GM21825 (cell line): ENCODE data around the gene DTHD1.

Experiments
- ATAC-seq: cut with Tn5 transposase; IDR thresholded peaks from one replicate; pipeline ENCODE4 v1.9.1; 2021; ENCODE audit warnings: mild to moderate bottlenecking, moderate library complexity; ENCODE audit not compliant: unreplicated experiment

DTHD1 gene

GRCh38 chr4:36312511-36312910 is 31.1 kb downstream of the DTHD1 start:
- no peak for ATAC-seq

- no peak for ATAC-seq
Observed at GRCh38 chr4:36313301-36313700, 31.9 kb downstream of the DTHD1 start.

GRCh38 chr4:36313703-36314102 is 32.3 kb downstream of the DTHD1 start:
- ATAC-seq, result no peak

- no peak for ATAC-seq
Observed at GRCh38 chr4:36316607-36317006, 35.2 kb downstream of the DTHD1 start.

GRCh38 chr4:36317721-36318120 is 36.3 kb downstream of the DTHD1 start:
- ATAC-seq, result no peak

- ATAC-seq, result peak; percentile 32
Observed at GRCh38 chr4:36320117-36320896, 38.9 kb downstream of the DTHD1 start.

- ATAC-seq, result no peak
Observed at GRCh38 chr4:36321176-36321575, 39.8 kb downstream of the DTHD1 start.

- ATAC-seq, result peak; percentile 29
Observed at GRCh38 chr4:36322921-36323354, 41.5 kb downstream of the DTHD1 start.

GRCh38 chr4:36323816-36324419 is 42.5 kb downstream of the DTHD1 start:
- no peak for ATAC-seq

GRCh38 chr4:36324808-36325207 is 43.4 kb downstream of the DTHD1 start:
- no peak for ATAC-seq

GRCh38 chr4:36325499-36325898 is 44.1 kb downstream of the DTHD1 start:
- peak; percentile 70 for ATAC-seq

- ATAC-seq, result no peak
Observed at GRCh38 chr4:36325926-36326325, 44.5 kb downstream of the DTHD1 start.

- ATAC-seq, result no peak
Observed at GRCh38 chr4:36326476-36327029, 45.1 kb downstream of the DTHD1 start.

GRCh38 chr4:36327400-36327799 is 46.0 kb downstream of the DTHD1 start:
- ATAC-seq, result no peak

- ATAC-seq, result no peak
Observed at GRCh38 chr4:36328130-36328529, 46.7 kb downstream of the DTHD1 start.

GRCh38 chr4:36329228-36329627 is 47.8 kb downstream of the DTHD1 start:
- ATAC-seq, result no peak

- ATAC-seq, result no peak
Observed at GRCh38 chr4:36330796-36331195, 49.4 kb downstream of the DTHD1 start.

- peak; percentile 87 for ATAC-seq
Observed at GRCh38 chr4:36332023-36332781, 50.8 kb downstream of the DTHD1 start.

- ATAC-seq, result peak; percentile 97
Observed at GRCh38 chr4:36332782-36333131, 51.3 kb downstream of the DTHD1 start.

GRCh38 chr4:36333303-36333877 is 52.0 kb downstream of the DTHD1 start:
- ATAC-seq, result no peak

GRCh38 chr4:36337665-36338185 is 56.3 kb downstream of the DTHD1 start:
- ATAC-seq, result no peak
